NCI-H187 (cell line): Measurements from ENCODE around the gene ADGRL1.
A peak's percentile ranks its signal among the peaks of the same experiment; 100 is the strongest.
"Not testable (repeated sequence)": the region's sequence is repeated elsewhere in the genome, so short reads cannot be mapped to it uniquely, and the experiment has no call there.

Source experiments
- DNase-seq, 2 experiments: peaks; one replicate each; lab custom pipeline; 2025; lab: John Stamatoyannopoulos, UW

The ADGRL1 gene

GRCh38 chr19:14205452-14206287 lies at the start of gene ADGRL1:
Gene ADGRL1, minus strand, starts transcription at chr19:14206169. Its CDS starts 22,567 bp downstream, at chr19:14183602.
- DNase-seq: not testable (repeated sequence)

- DNase-seq: not testable (repeated sequence)
Measured at GRCh38 chr19:14255316-14255715, 49.3 kb upstream of the ADGRL1 start.

GRCh38 chr19:14253822-14254599 lies 48.0 kb upstream of the ADGRL1 start:
- not testable (repeated sequence) for DNase-seq

- not testable (repeated sequence) for DNase-seq
Measured at GRCh38 chr19:14252136-14252535, 46.2 kb upstream of the ADGRL1 start.

- no peak for DNase-seq
Measured at GRCh38 chr19:14250870-14251269, 44.9 kb upstream of the ADGRL1 start.

- DNase-seq: not testable (repeated sequence)
Measured at GRCh38 chr19:14250315-14250714, 44.3 kb upstream of the ADGRL1 start.

- DNase-seq: not testable (repeated sequence)
Measured at GRCh38 chr19:14249891-14250290, 43.9 kb upstream of the ADGRL1 start.

GRCh38 chr19:14249012-14249754 lies 43.2 kb upstream of the ADGRL1 start:
- not testable (repeated sequence) for DNase-seq

- DNase-seq: peak in 1 of 2 experiments; percentile 4
Measured at GRCh38 chr19:14248578-14249011, 42.6 kb upstream of the ADGRL1 start.

- not testable (repeated sequence) for DNase-seq
Measured at GRCh38 chr19:14247548-14248471, 41.8 kb upstream of the ADGRL1 start.

GRCh38 chr19:14247205-14247547 lies 41.2 kb upstream of the ADGRL1 start:
- not testable (repeated sequence) for DNase-seq

GRCh38 chr19:14244393-14244792 lies 38.4 kb upstream of the ADGRL1 start:
- DNase-seq: not testable (repeated sequence)

GRCh38 chr19:14243718-14244117 lies 37.7 kb upstream of the ADGRL1 start:
- DNase-seq: not testable (repeated sequence)

GRCh38 chr19:14237014-14237941 lies 31.3 kb upstream of the ADGRL1 start:
- no peak for DNase-seq

GRCh38 chr19:14232945-14233344 lies 27.0 kb upstream of the ADGRL1 start:
- DNase-seq: not testable (repeated sequence)

- not testable (repeated sequence) for DNase-seq
Measured at GRCh38 chr19:14228446-14229071, 22.6 kb upstream of the ADGRL1 start.

- not testable (repeated sequence) for DNase-seq
Measured at GRCh38 chr19:14226498-14226897, 20.5 kb upstream of the ADGRL1 start.

- DNase-seq: no peak
Measured at GRCh38 chr19:14222886-14223285, 16.9 kb upstream of the ADGRL1 start.

GRCh38 chr19:14221345-14221744 lies 15.4 kb upstream of the ADGRL1 start:
- not testable (repeated sequence) for DNase-seq
